ENCODE data around the gene PTRHD1. TPM values are rescaled to one million over a fixed set of nuclear protein-coding genes. Genes with fewer than 3 reads are reported as not detected.

The PTRHD1 gene
- total RNA-seq, 1 donor from 2014 or later: 31.1 TPM

DNA sequence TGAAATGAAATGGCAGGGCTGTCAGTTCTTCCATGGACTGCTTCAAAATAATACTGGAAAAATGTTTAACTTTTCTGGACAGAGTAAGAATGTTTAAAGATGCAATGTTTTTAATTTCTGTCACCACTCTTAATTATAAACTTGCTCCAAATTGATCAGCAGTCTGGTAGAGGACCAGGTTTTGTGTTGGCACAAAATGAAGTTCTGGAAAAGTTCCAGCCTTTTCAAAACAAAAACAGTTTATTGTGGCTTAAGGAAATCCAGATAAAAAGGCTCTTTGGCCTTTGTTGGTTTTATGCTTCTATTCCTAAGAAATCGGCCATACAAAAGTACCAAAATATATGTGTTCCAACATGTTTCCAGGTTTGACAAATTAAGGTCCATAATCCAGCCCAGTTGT is 48.8 kb downstream of the PTRHD1 start:
- no peak for DNase-seq (ENCODE audit: extremely low spot score, unreplicated experiment)
- H3K27me3 Mint-ChIP-seq (ENCODE audit: unreplicated experiment): no peaks in the 10 kb centered on the region
- peaks cover 37% of the 10 kb centered on the region for H3K36me3 Mint-ChIP-seq (ENCODE audit: unreplicated experiment)
- no peaks in the 10 kb centered on the region for H3K9me3 Mint-ChIP-seq (ENCODE audit: unreplicated experiment)
- TF ChIP-seq, protein P1, sequence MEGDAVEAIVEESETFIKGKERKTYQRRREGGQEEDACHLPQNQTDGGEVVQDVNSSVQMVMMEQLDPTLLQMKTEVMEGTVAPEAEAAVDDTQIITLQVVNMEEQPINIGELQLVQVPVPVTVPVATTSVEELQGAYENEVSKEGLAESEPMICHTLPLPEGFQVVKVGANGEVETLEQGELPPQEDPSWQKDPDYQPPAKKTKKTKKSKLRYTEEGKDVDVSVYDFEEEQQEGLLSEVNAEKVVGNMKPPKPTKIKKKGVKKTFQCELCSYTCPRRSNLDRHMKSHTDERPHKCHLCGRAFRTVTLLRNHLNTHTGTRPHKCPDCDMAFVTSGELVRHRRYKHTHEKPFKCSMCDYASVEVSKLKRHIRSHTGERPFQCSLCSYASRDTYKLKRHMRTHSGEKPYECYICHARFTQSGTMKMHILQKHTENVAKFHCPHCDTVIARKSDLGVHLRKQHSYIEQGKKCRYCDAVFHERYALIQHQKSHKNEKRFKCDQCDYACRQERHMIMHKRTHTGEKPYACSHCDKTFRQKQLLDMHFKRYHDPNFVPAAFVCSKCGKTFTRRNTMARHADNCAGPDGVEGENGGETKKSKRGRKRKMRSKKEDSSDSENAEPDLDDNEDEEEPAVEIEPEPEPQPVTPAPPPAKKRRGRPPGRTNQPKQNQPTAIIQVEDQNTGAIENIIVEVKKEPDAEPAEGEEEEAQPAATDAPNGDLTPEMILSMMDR (IDR thresholded peaks at IDR 0.05): no peak
- no peak overlapping the region for H3K4me3 Mint-ChIP-seq (ENCODE audit: unreplicated experiment)
- peaks cover 4% of the 10 kb centered on the region for H3K4me1 Mint-ChIP-seq (ENCODE audit: unreplicated experiment)
- no peak overlapping the region for H3K27ac Mint-ChIP-seq (ENCODE audit: unreplicated experiment)

DNA sequence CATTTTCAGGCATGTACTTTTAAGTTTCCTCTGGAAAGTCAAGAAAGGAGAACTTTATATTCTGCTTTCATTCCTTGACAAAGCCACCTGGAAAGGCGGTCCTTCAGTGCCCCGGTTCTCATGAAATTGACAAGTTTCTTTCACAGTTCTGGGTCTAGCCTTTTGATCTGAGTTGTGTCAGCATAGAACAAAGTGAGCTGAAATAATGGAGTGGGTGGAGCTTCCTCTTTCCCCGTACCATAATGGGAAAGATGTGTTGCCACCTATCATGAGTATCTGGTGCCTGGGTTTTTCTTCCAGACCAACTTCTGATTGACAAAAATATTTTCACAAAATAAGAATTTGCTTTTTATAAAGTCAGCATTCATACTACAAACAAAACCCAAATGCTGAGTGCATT is 49.3 kb downstream of the PTRHD1 start:
- H3K4me3 Mint-ChIP-seq (ENCODE audit: unreplicated experiment): no peak overlapping the region
- peaks cover 39% of the 10 kb centered on the region for H3K36me3 Mint-ChIP-seq (ENCODE audit: unreplicated experiment)
- H3K27ac Mint-ChIP-seq (ENCODE audit: unreplicated experiment): no peak overlapping the region
- no peaks in the 10 kb centered on the region for H3K27me3 Mint-ChIP-seq (ENCODE audit: unreplicated experiment)
- DNase-seq (ENCODE audit: extremely low spot score, unreplicated experiment): no peak
- TF ChIP-seq, protein P1 (IDR thresholded peaks at IDR 0.05): no peak
- no peaks in the 10 kb centered on the region for H3K9me3 Mint-ChIP-seq (ENCODE audit: unreplicated experiment)
- H3K4me1 Mint-ChIP-seq (ENCODE audit: unreplicated experiment): peaks cover 4% of the 10 kb centered on the region

DNA sequence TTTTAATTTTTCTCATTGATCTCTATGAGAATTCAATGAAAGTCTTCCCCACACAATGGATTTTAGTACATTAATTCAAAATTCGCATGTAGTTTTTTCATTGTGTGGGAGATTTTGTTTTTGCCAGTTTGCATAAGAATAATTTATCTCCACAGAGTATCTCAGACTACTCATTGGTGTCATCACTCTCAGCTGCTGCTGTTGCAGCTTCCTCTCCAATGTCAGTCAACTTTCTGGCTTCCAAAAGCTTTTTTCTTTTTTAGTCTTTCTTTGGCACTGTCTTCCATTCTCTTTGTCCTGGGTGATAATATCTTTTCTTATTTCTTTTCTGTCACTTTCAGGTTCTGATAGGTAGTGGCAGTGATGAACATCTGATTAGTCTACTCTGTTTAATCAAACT is 50.5 kb downstream of the PTRHD1 start:
- no peak overlapping the region for H3K4me3 Mint-ChIP-seq (ENCODE audit: unreplicated experiment)
- DNase-seq (ENCODE audit: extremely low spot score, unreplicated experiment): no peak
- TF ChIP-seq, protein P1 (IDR thresholded peaks at IDR 0.05): no peak

DNA sequence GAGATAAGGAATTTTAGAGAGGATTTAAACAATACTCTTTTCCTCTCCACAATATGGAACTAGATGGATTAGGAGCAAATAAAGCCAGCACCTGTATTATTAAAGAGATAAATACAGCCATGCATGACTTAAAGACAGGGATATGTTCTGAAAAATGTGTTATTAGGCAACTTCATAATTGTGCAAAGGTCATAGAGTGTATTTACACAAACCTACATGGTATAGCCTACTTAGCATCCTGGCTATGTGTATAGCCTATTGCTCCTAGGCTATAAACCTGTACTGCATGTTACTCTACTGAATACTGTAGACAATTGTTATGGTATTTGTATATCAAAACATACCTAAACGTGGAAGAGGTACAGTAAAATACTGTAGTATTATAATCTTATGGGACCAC is 53.0 kb downstream of the PTRHD1 start:
- no peak for DNase-seq (ENCODE audit: extremely low spot score, unreplicated experiment)
- Mint-ChIP-seq H3K4me3 (ENCODE audit: unreplicated experiment) (no peak overlapping the region), H3K4me1 (ENCODE audit: unreplicated experiment) (peaks cover 4% of the 10 kb centered on the region), H3K9me3 (ENCODE audit: unreplicated experiment) (no peaks in the 10 kb centered on the region), H3K36me3 (ENCODE audit: unreplicated experiment) (peaks cover 33% of the 10 kb centered on the region), H3K27ac (ENCODE audit: unreplicated experiment) (no peak overlapping the region), H3K27me3 (ENCODE audit: unreplicated experiment) (no peaks in the 10 kb centered on the region)
- TF ChIP-seq, protein P1 (IDR thresholded peaks at IDR 0.05): no peak

More for the DNA sequence above, 50.5 kb downstream of the PTRHD1 start:
- peaks cover 4% of the 10 kb centered on the region for H3K4me1 Mint-ChIP-seq (ENCODE audit: unreplicated experiment)
- no peaks in the 10 kb centered on the region for H3K27me3 Mint-ChIP-seq (ENCODE audit: unreplicated experiment)
- peaks cover 39% of the 10 kb centered on the region for H3K36me3 Mint-ChIP-seq (ENCODE audit: unreplicated experiment)
- no peaks in the 10 kb centered on the region for H3K9me3 Mint-ChIP-seq (ENCODE audit: unreplicated experiment)
- H3K27ac Mint-ChIP-seq (ENCODE audit: unreplicated experiment): no peak overlapping the region

Other genes with a start within 250 kb of the PTRHD1 start
- 12.7 and 12.8 TPM in 2 replicates for gene CENPO, start within 50 bp of the PTRHD1 start, total RNA-seq
- gene ADCY3, start 126.8 kb upstream of the PTRHD1 start, total RNA-seq: 99.9 and 118 TPM in 2 replicates
- gene DNAJC27, start 178.6 kb upstream of the PTRHD1 start, total RNA-seq: 7.0 and 7.3 TPM in 2 replicates
- 1.0 and 1.3 TPM in 2 replicates for gene EFR3B, start 248.7 kb upstream of the PTRHD1 start, total RNA-seq